HG03159 (cell line): ENCODE data around the gene SZT2.

Source experiments
- ATAC-seq: cut with Tn5 transposase; IDR thresholded peaks from one replicate; pipeline ENCODE4 v1.9.1; 2021; ENCODE audit warnings: mild to moderate bottlenecking, moderate library complexity; ENCODE audit not compliant: unreplicated experiment

Gene SZT2

DNA sequence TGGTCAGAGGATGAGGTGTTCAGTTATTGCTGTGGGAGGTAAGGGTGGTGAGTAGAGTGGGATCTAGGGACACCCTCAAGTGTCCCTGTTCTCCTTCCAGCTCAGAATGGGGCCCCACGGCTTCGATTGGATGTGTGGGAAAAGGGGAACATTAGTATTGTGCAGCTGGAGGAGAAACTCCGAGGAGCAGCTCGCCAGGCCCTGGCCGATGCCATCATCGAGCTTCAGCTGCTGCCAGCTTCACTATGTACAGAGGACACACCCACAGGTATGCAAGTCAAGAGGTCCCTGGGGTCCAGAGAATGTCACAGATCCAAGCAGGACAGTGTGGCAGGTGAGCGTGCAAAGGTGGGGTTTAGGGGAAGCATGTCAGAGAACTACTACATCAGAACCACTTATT is 50.1 kb downstream of the SZT2 start:
- no peak for ATAC-seq

DNA sequence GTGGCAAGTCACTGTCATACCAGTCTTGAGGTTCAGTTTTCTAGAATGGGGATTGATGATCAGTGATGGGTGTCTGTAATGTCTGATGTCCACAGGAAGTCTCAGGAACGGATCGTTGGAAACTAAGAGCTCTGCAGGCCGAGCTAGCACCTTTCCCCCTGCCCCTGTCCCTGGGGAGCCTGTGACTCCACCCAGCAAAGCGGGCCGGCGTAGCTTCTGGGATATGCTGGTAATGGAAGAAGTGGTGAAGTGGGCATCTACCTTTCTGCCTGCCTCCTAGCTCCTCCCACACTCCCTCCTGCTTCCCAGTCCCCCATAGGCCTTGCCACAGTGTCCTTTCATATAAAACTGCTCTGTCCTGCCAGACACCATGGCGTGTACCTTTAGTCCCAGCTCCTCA is 50.7 kb downstream of the SZT2 start:
- no peak for ATAC-seq

DNA sequence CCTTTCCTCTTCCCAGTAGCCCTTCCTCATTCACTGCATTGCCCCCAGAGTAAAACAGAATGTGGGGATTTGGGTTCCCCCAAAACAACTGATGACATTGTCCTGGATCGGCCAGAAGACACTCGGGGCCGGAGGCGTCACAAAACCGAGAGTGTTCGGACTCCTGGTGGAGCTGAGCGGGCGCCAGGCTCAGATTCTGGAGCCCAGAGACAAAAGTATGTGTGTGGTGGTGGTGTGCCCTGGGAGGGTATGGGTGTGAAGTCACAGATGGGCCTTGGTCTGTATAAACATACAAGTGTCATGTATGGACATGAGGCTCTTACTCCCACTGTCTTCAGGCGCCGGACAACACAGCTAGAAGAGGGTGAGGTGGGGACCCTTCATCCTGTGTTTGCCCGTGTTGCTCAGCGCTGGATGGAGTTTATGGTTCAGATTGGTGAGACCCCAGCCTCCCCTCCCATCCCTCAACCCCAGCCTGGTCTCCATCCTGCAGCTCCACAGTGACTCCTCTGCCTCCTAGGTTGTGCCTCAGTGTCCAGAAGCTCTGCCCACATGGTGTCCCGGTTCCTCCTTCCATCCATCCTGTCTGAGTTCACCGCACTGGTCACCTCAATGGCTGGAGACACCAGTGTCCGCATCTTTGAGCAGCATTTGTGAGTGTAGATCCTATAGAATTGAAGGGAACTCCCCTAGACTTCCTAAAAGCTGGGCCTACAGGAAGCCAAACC is 51.6 kb downstream of the SZT2 start:
- no peak for ATAC-seq

DNA sequence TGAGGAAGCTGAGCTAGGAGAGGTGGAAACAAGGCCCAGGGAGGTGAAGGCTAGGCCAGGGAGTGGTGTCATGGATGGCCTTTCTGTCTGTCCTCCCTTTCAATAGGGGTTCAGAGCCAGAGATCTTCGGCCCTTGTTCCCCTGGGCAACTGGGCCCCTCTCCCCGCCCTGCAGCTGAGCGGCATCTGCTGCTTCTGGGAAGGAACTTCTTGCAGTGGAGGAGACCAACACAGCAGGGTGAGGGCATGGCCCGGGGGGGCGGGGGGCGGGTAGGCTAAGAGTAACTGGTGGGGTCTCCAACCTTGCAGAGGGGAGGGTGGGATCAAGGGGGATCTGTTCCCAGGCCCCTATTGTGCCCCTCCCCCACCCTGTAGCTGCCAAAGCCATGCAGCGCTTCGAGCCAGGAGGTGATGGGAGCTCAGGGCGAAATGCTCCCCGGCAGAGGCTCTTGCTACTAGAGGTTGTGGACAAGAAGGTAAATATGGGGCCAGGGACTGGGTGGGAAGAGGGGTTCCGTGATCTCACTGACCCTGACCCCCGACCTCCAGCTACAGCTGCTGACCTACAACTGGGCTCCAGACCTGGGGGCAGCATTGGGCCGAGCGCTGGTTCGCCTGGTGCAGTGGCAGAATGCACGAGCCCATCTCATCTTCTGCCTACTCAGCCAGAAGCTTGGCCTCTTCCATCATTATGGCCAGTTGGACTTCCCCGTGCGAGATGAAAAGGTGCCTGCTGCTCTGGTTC is 52.4 kb downstream of the SZT2 start:
- ATAC-seq = no peak

DNA sequence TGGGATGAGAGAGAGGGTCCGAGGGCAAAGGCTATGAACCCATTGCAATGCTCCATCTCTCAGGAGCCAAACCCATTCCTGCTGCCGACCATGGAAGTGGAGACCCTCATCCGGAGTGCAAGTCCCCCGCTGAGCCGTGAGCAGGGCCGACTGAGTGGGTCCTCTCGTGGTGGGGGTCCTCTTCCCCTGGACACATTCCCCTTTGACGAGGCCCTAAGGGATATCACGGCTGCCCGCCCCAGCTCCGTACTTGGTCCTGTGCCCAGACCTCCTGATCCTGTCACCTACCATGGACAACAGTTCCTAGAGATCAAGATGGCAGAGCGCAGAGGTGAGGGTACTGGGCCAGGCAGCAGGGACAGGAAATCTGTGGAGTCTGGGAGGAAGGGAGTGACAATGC is 53.1 kb downstream of the SZT2 start:
- no peak for ATAC-seq

DNA sequence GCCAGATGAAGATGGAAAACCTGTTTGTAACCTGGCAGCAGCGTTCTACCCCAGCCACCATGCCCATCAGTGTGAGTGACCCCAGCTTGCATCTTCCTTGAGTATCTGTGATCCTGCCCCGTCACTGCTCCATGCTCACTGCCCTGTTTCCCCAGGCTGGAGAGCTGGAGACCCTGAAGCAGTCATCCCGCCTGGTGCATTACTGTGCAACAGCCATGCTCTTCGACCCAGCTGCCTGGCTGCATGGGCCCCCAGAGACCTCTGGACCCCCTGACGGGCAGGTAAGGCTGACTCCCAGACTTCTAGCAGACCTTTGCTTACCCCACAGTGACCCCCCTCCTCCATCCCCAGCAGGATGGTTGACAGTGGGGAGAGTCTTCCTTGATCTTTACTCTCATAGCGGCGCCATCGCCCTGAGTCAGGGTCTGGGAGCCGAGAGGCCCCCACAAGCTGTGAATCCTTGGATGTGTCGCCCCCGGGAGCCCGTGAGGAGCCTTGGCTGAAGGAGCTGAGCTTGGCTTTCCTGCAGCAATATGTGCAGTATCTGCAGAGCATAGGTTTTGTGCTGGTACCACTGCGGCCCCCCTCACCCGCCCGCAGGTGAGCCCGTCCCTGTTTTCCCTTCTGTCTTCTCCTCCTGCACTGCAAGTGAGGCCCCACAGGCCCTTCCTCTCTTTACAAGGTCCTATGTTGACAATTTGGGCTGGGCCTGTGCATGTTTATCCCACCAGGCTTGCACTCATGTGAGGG is 53.7 kb downstream of the SZT2 start:
- ATAC-seq = no peak

DNA sequence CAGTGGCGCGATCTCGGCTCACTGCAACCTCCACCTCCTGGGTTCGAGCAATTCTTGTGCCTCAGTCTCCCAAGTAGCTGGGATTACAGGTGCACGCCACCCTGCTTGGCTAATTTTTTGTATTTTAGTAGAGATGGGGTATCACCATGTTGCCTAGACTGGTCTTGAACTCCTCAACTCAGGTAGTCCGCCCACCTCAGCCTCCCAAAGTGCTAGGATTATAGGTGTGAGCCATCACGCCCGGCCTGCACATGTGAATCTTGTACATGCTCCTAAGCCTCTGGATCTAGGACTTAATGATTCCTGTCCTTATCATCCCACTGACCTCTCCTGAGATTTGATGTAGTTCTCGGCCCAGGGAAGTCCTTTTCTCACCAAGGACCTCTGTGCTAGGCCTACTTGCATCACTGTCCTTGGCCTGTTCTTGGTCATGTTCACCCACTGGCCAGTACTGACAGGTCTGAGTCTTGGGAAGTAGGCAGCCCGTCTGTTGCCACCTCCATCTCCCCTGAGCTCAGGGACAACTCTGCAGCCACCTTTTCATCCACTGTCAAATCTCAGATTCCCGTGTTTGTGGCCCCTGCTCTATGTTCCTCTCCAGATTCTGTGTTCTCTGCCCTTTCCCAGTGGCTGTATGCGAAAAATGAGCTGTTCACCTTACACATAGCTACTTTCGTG is 54.6 kb downstream of the SZT2 start:
- no peak for ATAC-seq

DNA sequence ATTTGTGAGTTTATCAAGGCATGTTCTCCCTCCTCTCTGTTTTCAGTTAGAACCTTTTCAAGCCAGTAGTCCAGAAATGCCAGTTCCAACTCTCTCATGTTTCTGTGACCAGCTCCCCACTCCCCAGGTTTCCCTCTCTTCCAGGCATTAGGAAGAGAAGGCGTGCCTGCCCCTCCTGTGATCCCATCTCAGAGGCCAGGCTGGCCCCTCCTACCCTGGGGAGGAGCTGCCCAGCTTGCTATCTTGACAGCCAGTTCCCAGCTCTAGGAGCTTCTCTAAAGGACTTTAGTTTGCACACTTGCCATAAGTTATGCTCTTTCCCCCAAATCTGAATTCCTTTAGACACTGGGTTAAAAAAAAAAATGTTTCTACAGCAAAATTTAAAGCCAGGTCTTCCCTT is 55.1 kb downstream of the SZT2 start:
- ATAC-seq = no peak

DNA sequence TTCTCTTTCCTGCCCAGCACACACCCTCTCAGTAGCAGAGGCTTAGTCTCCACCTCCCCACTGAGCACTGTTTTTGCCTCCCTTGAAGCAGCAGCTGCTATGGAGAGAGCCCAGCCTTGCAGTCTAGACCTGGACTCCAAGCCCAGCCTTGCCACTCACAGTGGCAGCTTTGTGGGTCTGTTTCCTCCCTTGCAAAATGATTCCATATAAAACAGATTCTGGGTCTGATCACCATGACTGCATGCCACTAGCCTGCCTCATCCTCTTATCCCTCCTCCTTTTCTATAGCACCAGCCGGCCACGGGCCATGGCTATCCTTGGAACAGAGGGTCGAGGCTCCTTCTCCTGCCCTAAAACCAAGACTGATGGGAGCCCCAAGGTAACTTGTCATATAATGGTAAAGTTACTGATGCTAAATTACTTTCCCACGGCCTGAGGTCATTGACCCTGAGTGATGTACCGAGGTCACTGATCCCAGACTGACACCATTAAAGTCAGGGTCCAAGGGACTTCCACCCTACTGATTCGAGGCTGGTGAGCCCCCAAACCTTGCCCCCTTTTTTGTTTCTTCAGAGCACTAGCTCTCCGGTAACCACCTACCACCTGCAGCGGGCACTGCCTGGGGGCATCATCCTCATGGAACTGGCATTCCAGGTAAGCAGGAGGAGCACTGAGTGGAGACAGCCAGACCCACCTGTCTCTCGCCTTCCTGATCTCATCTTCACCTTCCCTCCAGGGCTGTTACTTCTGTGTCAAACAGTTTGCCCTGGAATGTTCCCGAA is 56.1 kb downstream of the SZT2 start:
- ATAC-seq = no peak

DNA sequence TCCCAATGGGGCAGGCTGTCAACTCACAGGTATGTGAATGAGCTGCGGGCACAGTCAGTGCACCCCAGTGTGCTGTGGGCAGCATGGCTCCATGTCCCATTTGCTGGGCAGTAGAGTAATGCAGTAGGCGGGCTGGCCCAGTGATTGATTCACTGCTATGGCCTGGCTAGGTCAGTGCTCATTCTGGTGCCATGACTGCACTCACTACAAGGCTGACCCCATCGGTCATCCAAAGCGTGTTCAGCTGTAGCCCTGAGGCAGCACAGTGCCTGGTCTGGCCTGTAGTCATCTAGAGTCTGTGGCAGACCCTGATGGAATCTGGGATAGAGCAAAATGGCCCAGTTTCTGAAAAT is 56.7 kb downstream of the SZT2 start:
- no peak for ATAC-seq

DNA sequence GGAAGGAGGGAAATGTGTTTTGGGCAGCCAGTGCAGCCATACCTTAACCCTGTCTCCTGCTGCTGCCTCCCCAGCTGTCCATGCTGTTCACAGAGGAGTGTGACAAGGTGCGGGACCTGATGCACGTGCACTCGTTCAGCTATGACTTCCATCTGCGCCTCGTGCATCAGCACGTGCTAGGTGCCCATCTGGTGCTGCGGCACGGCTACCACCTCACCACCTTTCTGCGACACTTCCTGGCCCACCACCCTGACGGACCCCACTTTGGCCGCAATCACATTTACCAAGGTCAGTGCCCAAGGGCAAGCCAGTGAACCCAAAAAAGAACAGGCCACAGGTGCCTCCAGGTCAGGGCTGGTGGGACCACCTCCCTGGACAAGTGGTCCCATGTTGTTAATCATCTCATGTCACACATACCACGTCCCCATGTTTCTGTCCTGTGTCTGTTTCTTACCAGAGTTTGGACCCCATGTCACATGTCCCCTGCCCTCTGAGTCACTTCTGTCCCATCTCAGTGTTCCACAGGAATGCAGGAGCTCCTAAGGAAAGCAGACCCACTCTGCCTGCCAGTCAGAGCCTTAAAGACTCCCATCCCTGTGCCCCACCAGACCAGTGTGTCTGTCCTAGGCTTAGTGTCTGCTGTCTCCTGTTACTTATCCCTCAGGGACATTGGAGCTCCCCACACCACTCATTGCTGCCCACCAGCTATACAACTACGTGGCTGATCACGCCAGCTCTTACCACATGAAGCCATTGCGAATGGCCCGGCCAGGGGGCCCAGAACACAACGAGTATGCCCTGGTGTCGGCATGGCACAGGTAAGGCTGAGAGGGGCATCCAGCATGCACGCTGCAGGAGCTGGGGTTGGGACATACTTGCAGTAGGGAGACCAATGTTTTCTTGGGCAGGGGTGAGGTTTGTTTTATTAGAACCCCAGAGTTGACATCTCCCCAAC is 57.5 kb downstream of the SZT2 start:
- no peak for ATAC-seq

DNA sequence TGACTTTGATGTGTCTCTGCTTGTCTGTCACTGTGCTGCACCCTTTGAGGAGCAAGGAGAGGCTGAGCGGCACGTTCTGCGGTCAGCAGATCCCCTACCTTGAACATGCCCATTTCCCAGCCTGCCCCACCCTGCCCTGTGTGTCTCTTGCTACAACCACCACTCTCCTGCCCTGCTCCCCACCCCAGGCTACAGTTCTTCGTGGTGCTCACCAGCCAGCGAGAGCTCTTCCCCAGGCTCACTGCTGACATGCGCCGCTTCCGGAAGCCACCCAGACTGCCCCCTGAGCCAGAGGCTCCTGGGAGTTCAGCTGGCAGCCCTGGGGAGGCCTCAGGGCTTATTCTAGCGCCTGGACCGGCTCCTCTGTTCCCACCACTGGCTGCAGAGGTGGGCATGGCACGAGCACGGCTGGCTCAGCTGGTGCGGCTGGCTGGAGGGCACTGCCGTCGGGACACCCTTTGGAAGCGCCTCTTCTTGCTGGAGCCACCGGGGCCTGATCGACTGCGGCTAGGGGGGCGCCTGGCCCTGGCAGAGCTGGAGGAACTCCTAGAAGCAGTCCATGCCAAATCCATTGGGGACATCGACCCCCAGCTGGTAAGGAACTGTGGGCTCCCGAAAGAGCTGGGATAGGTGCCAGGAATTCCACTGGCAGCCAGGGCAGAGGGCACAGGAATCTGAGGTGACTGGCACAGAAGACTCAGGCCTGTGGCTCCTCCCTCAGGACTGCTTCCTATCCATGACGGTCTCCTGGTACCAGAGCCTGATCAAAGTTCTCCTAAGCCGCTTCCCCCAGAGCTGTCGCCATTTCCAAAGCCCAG is 58.4 kb downstream of the SZT2 start:
- ATAC-seq = no peak

DNA sequence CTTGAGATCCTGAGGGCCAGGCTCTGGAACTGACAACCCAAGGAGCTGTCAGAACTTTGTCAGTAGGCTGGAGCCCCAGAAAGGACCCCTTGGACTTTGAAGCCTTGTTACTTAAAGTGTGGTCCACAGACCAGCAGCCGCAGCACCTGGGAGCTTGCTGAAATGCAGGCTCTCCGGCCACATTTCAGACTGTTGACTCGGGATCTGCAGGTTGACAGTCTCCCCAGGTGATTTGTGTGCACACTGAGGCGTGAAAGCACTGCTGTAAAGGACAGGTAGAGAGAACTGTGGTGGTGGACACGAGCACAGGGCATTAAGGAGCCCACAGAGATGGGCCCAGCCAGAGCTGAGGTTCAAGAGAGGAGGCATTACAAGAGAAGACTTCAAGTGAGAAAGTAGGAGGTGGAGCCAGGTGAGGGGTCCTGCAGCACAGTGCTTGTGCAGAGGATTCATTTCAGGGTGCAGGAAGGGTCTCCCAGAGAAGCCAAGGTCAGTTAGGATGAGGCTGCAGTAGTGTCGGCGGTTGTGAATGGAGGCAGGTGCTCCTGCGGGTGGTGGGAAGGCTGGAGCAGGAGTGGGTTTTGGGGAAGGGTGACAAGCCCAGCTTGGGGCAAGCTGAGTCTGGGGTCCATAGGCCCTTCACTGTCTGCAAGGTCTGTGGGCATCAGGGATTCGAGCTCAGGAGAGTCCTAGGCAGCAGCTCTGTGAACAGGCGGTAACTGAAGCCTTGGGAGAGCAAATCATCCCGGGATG is 59.4 kb downstream of the SZT2 start:
- ATAC-seq = no peak

DNA sequence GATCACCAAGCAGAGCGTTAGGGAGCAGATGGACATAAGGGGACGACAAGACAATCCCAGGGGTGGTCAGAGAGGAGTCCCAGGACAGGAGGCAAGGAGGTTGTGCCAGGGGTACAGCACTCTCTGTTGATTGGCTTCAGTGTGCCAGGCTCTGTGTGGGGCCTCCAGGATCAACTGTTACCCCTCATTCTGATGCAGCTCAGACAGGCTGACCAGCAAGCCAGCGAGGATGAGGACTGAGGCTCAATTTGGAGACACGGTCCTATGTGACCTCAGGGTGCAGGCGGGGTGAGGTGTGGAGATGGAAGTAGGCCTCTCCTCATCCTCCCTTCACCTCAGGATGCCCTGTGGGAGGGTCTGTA is 60.0 kb downstream of the SZT2 start:
- ATAC-seq = no peak

DNA sequence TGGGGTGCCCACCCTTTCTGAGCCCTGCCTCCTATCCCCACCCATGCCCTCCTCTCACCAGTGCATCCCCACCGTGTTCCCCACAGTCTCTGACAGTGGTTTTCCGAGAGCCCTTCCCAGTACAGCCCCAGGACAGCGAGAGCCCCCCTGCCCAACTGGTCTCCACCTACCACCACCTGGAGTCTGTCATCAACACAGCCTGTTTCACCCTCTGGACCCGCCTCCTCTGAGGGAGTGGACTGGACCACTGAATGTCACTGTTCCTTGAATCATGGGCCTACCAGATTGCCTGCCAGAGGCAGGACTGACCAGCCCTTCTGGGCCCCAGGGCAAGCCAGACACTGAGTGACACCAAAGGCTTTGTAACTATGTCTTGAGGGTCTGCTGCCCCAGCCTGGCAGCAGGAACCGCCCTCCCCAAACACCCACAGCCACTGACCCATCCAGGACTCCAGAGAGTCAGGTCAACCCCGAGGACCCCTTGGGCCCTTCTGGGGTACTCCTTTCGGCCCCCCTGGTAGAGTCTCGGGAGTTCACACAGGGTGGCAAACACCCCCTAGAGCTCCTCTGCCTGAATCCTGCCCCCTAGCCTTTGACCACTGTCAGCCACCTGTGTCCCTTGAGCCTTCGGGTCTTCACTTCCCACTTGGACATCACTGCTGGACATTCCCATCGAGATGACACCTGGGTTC is 60.7 kb downstream of the SZT2 start:
- no peak for ATAC-seq

DNA sequence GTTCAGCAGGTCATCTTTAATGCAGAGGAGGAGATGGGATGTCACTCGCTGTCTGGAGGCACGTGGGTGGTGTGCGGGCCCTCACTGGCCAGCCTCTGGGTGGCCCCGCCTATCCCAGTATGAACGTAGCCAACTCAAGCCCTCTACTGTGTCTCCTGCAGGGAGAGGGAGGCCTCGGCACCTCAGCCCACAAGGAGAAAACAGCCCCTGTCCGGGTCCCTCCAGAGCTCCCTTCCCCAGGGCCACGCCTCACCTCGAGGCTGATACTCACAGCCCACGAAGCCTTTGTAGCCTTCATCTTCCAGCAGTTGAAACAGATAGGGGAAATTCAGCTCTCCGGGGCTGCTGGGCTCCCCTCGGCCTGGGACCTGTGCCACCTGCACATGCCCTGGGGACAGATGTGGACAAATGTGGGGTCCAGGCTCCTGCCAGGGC is 61.5 kb downstream of the SZT2 start:
- ATAC-seq = no peak

DNA sequence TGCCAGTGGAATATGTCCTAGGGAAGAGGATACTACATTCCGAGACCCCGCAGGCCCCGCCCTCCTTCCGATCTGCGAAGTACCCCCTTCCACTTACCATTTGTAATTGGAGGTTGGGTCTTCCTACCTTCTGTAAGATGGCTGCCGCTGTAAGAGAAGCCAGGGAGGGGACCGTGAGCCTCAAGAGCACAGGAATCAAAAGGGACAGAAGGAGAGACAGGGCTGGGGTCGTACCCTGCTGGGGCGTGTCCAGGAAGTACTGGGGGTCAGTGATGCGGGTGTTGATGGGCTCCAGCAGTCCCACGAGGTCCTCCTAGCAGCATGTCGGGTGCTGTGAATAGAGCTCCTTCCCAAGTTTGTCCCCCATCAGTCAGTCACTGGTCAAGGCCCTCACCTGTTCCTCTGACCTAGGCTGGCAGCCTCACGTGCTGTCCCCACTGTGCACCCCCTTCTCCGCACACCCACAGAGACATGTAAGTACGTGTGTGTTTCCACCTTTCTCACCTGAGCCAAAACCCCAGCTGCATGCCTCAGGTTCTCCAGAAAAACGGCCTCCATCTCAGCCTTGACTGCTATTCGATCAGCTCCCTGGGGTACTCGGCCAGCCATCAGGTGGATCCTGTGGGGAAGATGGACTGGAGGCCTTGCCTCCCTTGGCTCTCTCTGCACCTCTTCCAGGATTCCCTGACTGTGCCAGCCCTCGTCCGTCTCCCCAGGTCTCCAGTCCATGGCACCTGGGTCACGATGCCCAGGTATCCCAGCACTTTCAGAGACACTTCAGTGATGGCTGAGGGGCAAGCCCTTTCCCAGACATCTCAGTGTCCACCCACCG is 62.2 kb downstream of the SZT2 start:
- no peak for ATAC-seq
